GM19467 (cell line): ENCODE results near the gene BRF1.

Source experiments
- ATAC-seq: cut with Tn5 transposase; IDR thresholded peaks from one replicate; pipeline ENCODE4 v1.9.1; 2021; ENCODE audit warnings: mild to moderate bottlenecking, moderate library complexity; ENCODE audit not compliant: unreplicated experiment

Gene BRF1

DNA sequence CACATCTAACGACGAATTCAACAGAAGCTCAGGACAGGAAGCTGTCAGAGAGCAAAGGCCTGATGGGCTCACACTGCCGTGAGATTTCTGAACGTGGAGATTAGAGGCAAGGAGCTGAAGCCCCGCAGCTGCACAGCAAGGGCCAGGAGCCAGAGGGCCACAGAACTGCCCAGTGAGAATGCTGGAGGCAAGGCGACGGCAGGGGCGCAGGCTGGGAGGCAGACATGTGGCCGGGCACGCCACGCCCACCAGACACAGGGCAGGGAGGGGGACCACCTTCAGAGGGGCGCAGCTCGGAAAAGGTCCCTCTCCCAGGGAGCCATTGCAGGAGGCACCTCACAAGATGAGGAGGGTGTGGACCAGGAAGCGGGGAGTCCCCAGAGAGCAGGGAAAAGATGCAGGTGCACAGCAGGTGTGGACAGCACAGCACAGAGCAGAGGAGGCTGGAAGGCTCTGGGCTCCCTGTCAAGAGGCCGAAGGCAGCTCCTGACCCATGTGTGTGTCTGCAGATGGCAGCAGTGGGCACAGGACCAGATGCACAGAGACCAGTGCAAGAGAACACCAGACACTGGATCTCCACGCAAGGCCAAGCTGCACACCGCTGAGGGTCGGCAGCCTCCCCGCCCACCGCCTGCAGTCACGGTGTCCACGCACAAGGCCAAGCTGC is 29.4 kb downstream of the BRF1 start:
- no peak for ATAC-seq

- ATAC-seq: no peak
These were observed 31.4 kb downstream of the BRF1 start for GRCh38 chr14:105269405-105269804.

- ATAC-seq: no peak
These were observed 32.0 kb downstream of the BRF1 start for GRCh38 chr14:105268736-105269354.

GRCh38 chr14:105267820-105268548 is 32.8 kb downstream of the BRF1 start:
- ATAC-seq: no peak

- no peak for ATAC-seq
These were observed 39.0 kb downstream of the BRF1 start for GRCh38 chr14:105261781-105262180.

DNA sequence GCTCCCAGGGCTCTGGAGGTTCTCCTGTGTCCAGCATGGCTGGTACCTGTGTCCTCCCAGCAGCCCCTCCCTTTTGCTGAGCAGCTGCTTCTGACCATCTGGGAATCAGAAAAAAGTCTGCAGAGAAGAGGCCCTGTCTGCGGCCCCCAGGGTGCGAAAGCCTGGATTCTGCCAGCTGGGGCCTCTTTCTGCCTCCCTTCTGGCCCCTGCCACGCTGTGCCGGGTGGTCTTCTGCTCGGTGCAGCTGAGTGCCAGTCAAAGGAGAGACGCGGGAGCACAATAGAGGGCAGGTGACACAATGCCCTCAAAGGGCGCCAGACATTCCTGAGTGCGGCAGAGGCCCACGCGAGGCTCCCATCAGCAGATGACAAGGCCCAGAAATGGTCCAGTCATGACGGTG is 39.8 kb downstream of the BRF1 start:
- ATAC-seq: no peak

- no peak for ATAC-seq
These were observed 42.0 kb downstream of the BRF1 start for GRCh38 chr14:105258846-105259245.

- no peak for ATAC-seq
These were observed 43.3 kb downstream of the BRF1 start for GRCh38 chr14:105257464-105257863.

GRCh38 chr14:105256292-105256960 is 44.4 kb downstream of the BRF1 start:
- ATAC-seq: no peak

DNA sequence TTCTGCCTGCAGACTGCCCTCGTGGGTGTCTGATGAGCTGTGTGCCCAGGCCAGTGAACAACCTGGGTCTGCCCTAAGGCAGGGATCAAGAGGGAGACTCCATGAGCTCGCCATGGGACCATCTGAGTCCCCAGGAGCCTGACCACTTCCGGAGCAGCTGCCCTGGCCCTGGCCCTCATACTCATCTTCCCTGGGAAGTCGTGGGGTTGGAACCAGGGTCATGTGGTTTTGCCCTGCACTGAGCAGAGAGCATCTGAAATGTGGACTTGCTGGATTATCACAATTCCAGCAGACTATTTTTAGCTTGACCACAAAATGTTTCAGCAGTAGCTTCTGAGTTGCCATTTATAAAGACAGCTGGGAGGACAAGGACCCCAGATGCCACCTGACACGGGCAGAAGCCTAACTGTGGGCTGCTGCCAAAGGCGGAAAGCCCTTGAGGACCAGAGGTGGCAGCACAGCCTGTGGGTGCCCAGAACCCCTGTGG is 45.7 kb downstream of the BRF1 start:
- no peak for ATAC-seq

DNA sequence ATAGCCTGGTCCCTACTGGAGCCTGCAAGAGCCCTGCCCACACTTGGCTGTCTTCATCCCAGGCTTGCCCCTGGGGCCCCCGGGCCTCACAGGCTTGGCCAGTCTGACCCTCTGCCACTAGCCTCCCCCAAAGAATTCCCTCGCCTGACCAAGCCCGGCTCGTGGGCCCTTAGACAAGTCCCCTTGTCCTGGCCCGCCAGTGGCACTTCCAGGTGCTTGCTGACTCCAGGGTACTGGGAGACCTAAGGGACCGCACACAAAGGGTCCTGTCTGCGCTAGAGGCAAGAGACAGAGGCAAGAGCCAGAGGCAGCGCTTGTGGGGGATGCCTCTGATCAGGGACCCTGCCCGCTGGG is 47.5 kb downstream of the BRF1 start:
- no peak for ATAC-seq

DNA sequence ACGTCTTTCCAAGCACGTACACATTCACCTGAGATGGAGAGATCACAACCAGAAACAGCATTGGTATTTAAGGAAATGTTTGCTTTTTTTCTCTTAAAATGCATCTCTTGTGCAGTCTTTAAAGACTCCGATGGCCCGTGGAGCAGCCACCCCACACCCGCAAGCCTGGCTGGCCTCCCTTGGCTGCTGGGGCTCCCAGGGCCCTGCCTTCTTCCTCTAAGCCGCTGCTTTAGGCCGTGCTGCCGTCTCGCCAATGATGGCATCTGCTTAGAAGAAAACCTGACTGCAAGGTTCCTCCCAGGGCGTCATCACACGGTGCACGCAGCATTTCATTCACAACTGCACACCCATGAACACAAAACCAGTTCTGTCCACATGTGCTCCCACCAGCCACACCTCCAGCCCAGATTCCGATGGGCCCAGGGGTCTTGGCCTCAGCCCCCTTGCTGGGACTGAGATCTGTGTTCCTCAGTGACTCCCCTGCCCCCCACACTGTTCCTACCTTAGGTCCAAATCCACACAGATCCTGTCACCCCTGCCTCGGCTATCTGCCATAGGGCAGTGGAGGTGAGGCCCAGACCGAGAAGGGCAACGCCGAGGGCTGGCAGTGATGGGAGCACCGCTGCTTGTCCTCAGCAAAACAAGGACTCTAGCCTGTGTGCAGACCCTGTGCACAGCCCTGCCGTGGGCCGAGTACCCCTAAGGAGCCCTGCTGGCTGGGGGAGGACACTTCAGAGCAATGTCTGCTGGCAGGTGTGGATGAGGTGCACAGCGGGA is 48.1 kb downstream of the BRF1 start:
- no peak for ATAC-seq

DNA sequence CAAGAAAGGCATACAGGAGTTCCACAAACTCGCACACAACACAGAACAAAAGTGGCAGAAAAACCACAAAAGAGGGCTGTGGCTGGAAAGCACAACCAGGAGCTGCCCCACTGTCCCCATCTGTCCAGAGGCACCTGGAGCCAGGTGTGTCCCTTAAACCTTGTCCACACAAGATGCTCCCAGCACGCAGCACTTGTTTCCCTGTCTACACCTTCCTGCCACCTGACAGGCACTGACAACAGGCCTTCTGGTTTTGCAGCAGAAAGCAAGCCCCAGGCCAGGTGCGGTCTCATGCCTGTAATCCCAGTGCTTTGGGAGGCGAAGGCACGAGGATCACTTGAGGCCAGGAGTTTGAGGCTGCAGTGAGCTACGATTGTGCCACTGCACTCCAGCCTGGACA is 48.9 kb downstream of the BRF1 start:
- ATAC-seq: no peak

DNA sequence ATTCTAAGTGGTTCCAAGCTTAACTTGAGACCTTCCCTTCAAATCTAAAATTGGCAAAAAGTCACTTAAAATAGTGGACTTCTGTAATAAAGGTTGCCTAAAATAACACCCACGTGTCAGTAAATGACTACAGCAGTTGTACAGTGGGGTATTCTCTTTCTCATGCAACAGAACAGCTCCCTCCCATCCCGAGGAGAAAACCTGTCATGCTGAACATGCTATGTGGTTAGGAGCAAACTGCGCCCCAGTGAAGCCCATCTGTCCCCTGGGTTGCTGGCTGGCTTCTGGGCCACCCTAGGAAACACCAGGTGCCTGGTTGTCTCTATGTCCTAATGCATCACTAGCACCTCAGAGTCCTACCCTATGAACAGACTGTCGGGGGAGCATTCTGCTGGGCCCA is 49.8 kb downstream of the BRF1 start:
- no peak for ATAC-seq

GRCh38 chr14:105250008-105250366 is 50.8 kb downstream of the BRF1 start:
- ATAC-seq: no peak

- no peak for ATAC-seq
These were observed 51.4 kb downstream of the BRF1 start for GRCh38 chr14:105249182-105250007.

GRCh38 chr14:105248368-105249181 is 52.2 kb downstream of the BRF1 start, which contains the start of gene BTBD6:
BTBD6 (plus strand) TSS chr14:105248533; CDS start chr14:105248712, 179 bp downstream.
- ATAC-seq: peak; percentile 68

GRCh38 chr14:105247715-105248367 is 53.0 kb downstream of the BRF1 start:
- ATAC-seq: no peak

DNA sequence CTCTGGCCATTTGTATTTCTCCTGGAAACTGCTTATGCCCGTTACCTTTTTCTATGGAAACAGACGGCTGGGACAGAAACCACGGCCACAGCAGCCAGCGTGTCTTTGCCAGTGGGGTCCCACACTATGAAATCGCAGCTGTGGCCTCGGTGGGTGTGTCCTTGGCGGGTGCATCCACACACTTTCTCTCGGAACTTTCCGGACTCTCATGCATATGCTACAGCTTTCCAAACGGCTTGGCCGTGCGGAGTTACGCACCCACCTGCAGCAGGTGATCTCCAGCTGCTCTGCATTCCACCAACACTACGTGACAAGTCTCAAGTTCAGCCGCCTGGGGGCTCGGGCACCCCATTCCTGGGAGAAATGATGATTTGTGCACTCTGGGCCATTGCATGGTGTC is 53.8 kb downstream of the BRF1 start:
- ATAC-seq: no peak
